PFSK-1 (cell line): Measurements from ENCODE around the gene MS4A8.

Experiments used
- FOXP2 ChIP-seq: optimal IDR thresholded peaks from 2 replicates; pipeline ENCODE3; 2011; ENCODE audit warnings: borderline replicate concordance, control low read depth, inconsistent platforms; ENCODE audit not compliant: insufficient read depth; ENCODE audit errors: extremely low read length, extremely low read depth
- POLR2AphosphoS5 ChIP-seq: IDR thresholded peaks from 2 replicates; pipeline ENCODE4 v1.6.1; 2012; ENCODE audit warnings: low read depth, mild to moderate bottlenecking, control low read depth, low read length, moderate library complexity
- REST ChIP-seq, 2 experiments: IDR thresholded peaks; 2 replicates each; pipeline versions ENCODE4 v1.6.1 to v1.8.0; 2011 to 2012; ENCODE audit warnings: low read depth in 2 of 2, low read length in 2 of 2, control low read depth in 1 of 2, inconsistent platforms in 1 of 2, mild to moderate bottlenecking in 1 of 2, moderate library complexity in 1 of 2; ENCODE audit not compliant: insufficient read depth in 1 of 2
- SIN3A ChIP-seq: IDR thresholded peaks from 2 replicates; pipeline ENCODE4 v1.6.1; 2012; ENCODE audit warnings: mild to moderate bottlenecking, low read length, moderate library complexity, borderline replicate concordance; ENCODE audit not compliant: insufficient read depth
- TAF1 ChIP-seq: IDR thresholded peaks from 2 replicates; pipeline ENCODE4 v1.6.1; 2012; ENCODE audit warnings: low read length, control low read depth, borderline replicate concordance; ENCODE audit not compliant: insufficient read depth

- no peak for TF ChIP-seq POLR2AphosphoS5
- TF ChIP-seq TAF1: no peak
- TF ChIP-seq SIN3A: no peak
- TF ChIP-seq REST (IDR thresholded peaks at IDR 0.05; ENCODE audit: insufficient read depth in 1 of 2, low read depth in 2 of 2, low read length in 2 of 2): no peak
- TF ChIP-seq FOXP2: no peak
Observed at GRCh38 chr11:60764879-60765278, 65.5 kb downstream of the MS4A8 start.
